ENCODE measurements around the gene ATP6V0C.
"Not testable (repeated sequence)": the region's sequence is repeated elsewhere in the genome, so short reads cannot be mapped to it uniquely, and the experiment has no call there.

ATP6V0C gene

GRCh38 chr16:2529961-2530628 lies 16.3 kb downstream of the ATP6V0C start:
- no peak for DNase-seq

- no peak for DNase-seq
These were observed 17.0 kb downstream of the ATP6V0C start for GRCh38 chr16:2530629-2531318.

- no peak for DNase-seq
These were observed 17.6 kb downstream of the ATP6V0C start, which contains the start of gene CEMP1 for GRCh38 chr16:2531371-2531695. Gene CEMP1, minus strand, starts transcription at chr16:2531408. Its CDS starts 335 bp downstream, at chr16:2531073.

- DNase-seq: peak; percentile 82
These were observed 18.1 kb downstream of the ATP6V0C start for GRCh38 chr16:2531696-2532493.

- DNase-seq: no peak
These were observed 18.9 kb downstream of the ATP6V0C start for GRCh38 chr16:2532494-2533141.

- not testable (repeated sequence) for DNase-seq
These were observed 19.5 kb downstream of the ATP6V0C start for GRCh38 chr16:2533142-2533755.

GRCh38 chr16:2533912-2534311 lies 20.2 kb downstream of the ATP6V0C start:
- DNase-seq: no peak

- DNase-seq: not testable (repeated sequence)
These were observed 20.6 kb downstream of the ATP6V0C start for GRCh38 chr16:2534335-2534734.

- no peak for DNase-seq
These were observed 21.9 kb downstream of the ATP6V0C start for GRCh38 chr16:2535625-2536013.

- peak; percentile 69 for DNase-seq
These were observed 24.0 kb downstream of the ATP6V0C start, which contains the start of gene PDPK1 for GRCh38 chr16:2537451-2538379. Gene PDPK1, plus strand, starts transcription at chr16:2538021. Its CDS starts 92 bp downstream, at chr16:2538113.

GRCh38 chr16:2539192-2539844 lies 25.6 kb downstream of the ATP6V0C start:
- DNase-seq: not testable (repeated sequence)

GRCh38 chr16:2539845-2540458 lies 26.2 kb downstream of the ATP6V0C start:
- not testable (repeated sequence) for DNase-seq

- DNase-seq: not testable (repeated sequence)
These were observed 27.2 kb downstream of the ATP6V0C start for GRCh38 chr16:2540912-2541311.

- DNase-seq: not testable (repeated sequence)
These were observed 27.7 kb downstream of the ATP6V0C start for GRCh38 chr16:2541409-2541808.

- DNase-seq: not testable (repeated sequence)
These were observed 30.0 kb downstream of the ATP6V0C start for GRCh38 chr16:2543771-2544170.

- not testable (repeated sequence) for DNase-seq
These were observed 36.6 kb downstream of the ATP6V0C start for GRCh38 chr16:2550283-2550878.

GRCh38 chr16:2551420-2551889 lies 37.7 kb downstream of the ATP6V0C start:
- DNase-seq: not testable (repeated sequence)

GRCh38 chr16:2554709-2555425 lies 41.1 kb downstream of the ATP6V0C start:
- DNase-seq: not testable (repeated sequence)

GRCh38 chr16:2557150-2557549 lies 43.4 kb downstream of the ATP6V0C start:
- DNase-seq: not testable (repeated sequence)

All from DMS79 (cell line).